Purkinje cell (primary cell): ENCODE results near the gene OR6J1. TPM values are rescaled to one million over a fixed set of nuclear protein-coding genes. Genes with fewer than 3 reads are reported as not detected.

Experiments used
- polyA plus RNA-seq: library from polyadenylated mRNA; unstranded; fragments of >200 nt; fragmentation: Nextera tagmentation; gene quantifications from 2 replicates; pipeline ENCODE4 v1.2.1, GENCODE V29; 2014

The OR6J1 gene
- not detected in 2 replicates for polyA plus RNA-seq

DNA sequence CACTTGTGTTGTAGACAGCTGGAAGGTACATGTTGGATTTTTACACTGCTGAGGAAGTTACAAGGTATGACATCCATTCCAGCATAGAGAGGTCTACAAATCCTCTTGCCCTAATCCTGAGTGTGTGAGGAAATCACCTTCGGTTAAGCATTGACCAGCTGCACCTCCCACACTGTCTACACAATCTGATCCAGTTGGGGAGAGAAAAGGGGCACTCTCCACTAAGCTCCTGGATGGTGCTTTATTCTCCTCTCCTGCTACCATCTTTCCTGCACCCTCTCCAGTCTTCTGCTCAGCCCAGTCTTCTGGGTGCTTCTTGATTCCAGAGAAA is at the start of gene OR6J1:
Gene OR6J1, minus strand, starts transcription at position 48 of the 331 bp plus-strand sequence. CDS start 9,541 bp downstream, outside the sequence.

DNA sequence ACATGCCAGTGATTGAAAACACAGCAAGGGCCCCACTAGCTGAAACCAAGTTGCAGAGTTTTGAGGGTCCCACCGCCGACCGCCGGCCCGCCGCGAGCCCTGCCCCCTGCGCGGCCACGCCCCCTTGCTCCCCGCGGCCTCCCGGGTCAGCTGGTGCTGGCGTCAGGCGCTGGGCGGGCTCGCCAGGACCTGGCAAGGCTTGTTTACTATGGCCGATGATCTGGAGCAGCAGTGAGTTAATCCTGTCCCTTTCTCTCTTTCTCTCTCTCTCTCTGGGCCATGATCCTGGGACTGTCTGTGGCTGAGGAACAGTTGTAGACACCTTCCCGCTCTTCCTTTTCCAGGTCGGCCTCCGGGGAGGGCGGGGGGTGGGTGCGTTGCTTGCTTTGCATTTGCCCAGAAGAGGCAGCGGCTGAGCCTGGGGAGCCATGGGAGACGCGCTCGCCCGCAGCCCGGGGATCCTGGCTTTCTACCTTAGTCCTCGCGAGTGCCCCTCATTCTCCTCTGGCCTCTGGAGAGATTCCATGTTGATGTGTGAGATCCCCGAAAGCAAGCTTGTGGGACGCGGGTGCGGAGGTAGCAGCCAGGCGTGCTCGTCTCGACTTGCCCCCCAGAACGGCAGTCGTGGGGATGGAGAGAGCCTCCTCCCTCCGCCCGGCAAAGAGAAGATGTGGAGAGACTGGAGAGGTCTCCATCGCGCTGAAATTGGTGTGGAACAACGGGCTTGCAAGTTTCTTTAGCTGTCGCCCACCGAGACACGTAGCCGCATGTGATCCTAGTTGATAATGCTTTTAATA is 45.9 kb downstream of the OR6J1 start, which contains the start of gene ABHD4:
Gene ABHD4, plus strand, starts transcription at position 202 of the 797 bp plus-strand sequence. Its CDS starts 7 bp downstream, at position 209.

DNA sequence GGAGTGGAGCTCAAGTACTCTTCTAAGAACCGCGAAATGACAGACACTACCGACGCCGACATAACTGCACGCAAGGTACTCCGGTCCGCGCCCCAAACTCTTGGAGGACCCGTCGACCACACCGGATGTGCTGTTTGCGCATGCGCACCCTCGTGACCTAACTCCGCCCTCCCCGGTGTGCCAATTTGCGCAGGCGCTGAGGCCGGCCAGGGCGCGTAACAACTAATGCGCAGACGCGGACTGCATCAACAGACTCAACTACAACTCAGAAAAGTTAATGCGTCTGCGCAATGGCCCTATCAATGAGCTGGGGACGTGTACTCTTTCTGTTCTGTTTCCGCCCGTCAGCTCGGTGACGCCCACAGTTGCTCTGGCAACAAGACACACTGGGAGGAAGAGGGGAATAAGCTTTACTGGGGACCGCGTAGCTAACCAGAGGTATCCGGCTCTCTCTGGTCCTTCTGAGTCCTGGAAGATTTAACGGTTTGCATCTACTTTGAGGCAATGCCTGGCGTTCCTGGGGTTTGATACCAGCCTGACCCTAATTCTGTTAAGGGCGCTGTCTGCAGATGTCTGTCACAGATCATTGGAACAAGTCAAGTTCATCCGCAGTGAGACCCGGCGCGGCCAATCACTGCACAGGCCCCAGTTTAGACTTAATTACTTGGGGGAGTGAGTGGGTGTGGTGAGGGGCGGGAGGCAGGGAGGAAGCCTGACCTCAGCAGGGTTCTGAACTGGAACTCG is 54.9 kb downstream of the OR6J1 start, which contains the start of gene DAD1:
Gene DAD1, minus strand, starts transcription at position 129 of the 744 bp plus-strand sequence. Its CDS starts 67 bp downstream, at position 62.

Other genes starting within 250 kb of the OR6J1 start
- gene DAD1, start 55.1 kb downstream of the OR6J1 start, polyA plus RNA-seq: 1,040 and 1,054 TPM in 2 replicates
- 4.8 and 12.5 TPM in 2 replicates for gene ABHD4, start 46.1 kb downstream of the OR6J1 start, polyA plus RNA-seq
- gene OXA1L, start 122.3 kb upstream of the OR6J1 start, polyA plus RNA-seq: 55.5 and 76.9 TPM in 2 replicates
- not detected in 2 replicates for gene SLC7A7, start 171.1 kb upstream of the OR6J1 start, polyA plus RNA-seq
- 86.7 and 87.3 TPM in 2 replicates for gene MRPL52, start 185.5 kb upstream of the OR6J1 start, polyA plus RNA-seq
- 3.8 and 4.0 TPM in 2 replicates for gene MMP14, start 192.2 kb upstream of the OR6J1 start, polyA plus RNA-seq
- gene LRP10, start 227.4 kb upstream of the OR6J1 start, polyA plus RNA-seq: 0.47 and 1.4 TPM in 2 replicates
- gene REM2, start 238.9 kb upstream of the OR6J1 start, polyA plus RNA-seq: not detected in 2 replicates